ENCODE data around the gene THAP3. TPM values are rescaled to one million over a fixed set of nuclear protein-coding genes. Genes with fewer than 3 reads are reported as not detected.
A peak's percentile ranks its signal among the peaks of the same experiment; 100 is the strongest.
"Not testable (repeated sequence)": the region's sequence is repeated elsewhere in the genome, so short reads cannot be mapped to it uniquely, and the experiment has no call there.

THAP3 gene
- total RNA-seq, 2 donors from 2014 or later = 13.0 to 22.4 TPM

- 89 to 94% methylated on average over 18 to 29 of the region's 29 CpGs for WGBS, 2 experiments (ENCODE audit: insufficient coverage in 1 of 2, insufficient read length in 1 of 2)
- H3K27me3 Mint-ChIP-seq (ENCODE audit: insufficient read depth) = no peaks in the 10 kb centered on the region
- Histone ChIP-seq H3K27ac (ENCODE audit: low read depth, low read length) (no peak overlapping the region), H3K36me3 (ENCODE audit: control insufficient read depth, insufficient read depth, low read length) (peaks cover 61% of the 10 kb centered on the region), H3K4me1 (ENCODE audit: control insufficient read depth, insufficient read depth, low read length) (no peaks in the 10 kb centered on the region), H3K4me3 (ENCODE audit: low read length) (no peak overlapping the region), H3K9me3 (ENCODE audit: control insufficient read depth, low read length) (no peaks in the 10 kb centered on the region), H3K9ac (ENCODE audit: extremely low read depth, low read length, poor library complexity, severe bottlenecking) (no peak overlapping the region), H3K27me3 (ENCODE audit: control insufficient read depth, insufficient read depth, low read length, poor library complexity, severe bottlenecking) (no peaks in the 10 kb centered on the region)
- peaks cover 68% of the 10 kb centered on the region for H3K36me3 Mint-ChIP-seq (ENCODE audit: low read depth)
- H3K27ac Mint-ChIP-seq = peak overlapping the region; percentile 58
- H3K9me3 Mint-ChIP-seq = no peaks in the 10 kb centered on the region
- H3K4me1 Mint-ChIP-seq = no peaks in the 10 kb centered on the region
- no peak overlapping the region for H3K4me3 Mint-ChIP-seq
- TF ChIP-seq CTCF (conservative IDR thresholded peaks at IDR 0.05) = peak; percentile 70
- DNase-seq = peak; percentile 89
Observed at GRCh38 chr1:6634371-6635052, 9.8 kb downstream of the THAP3 start.

- WGBS, 2 experiments (ENCODE audit: insufficient coverage in 1 of 2, insufficient read length in 1 of 2) = 94 to 95% methylated on average over 10 to 20 of the region's 20 CpGs
- Histone ChIP-seq H3K9me3 (ENCODE audit: control insufficient read depth, low read length) (no peaks in the 10 kb centered on the region), H3K9ac (ENCODE audit: extremely low read depth, low read length, poor library complexity, severe bottlenecking) (no peak overlapping the region), H3K4me3 (ENCODE audit: low read length) (no peak overlapping the region), H3K36me3 (ENCODE audit: control insufficient read depth, insufficient read depth, low read length) (peaks cover 62% of the 10 kb centered on the region), H3K4me1 (ENCODE audit: control insufficient read depth, insufficient read depth, low read length) (no peaks in the 10 kb centered on the region), H3K27me3 (ENCODE audit: control insufficient read depth, insufficient read depth, low read length, poor library complexity, severe bottlenecking) (no peaks in the 10 kb centered on the region), H3K27ac (ENCODE audit: low read depth, low read length) (no peak overlapping the region)
- no peaks in the 10 kb centered on the region for H3K27me3 Mint-ChIP-seq (ENCODE audit: insufficient read depth)
- no peaks in the 10 kb centered on the region for H3K4me1 Mint-ChIP-seq
- H3K4me3 Mint-ChIP-seq = no peak overlapping the region
- H3K36me3 Mint-ChIP-seq (ENCODE audit: low read depth) = peaks cover 68% of the 10 kb centered on the region
- H3K9me3 Mint-ChIP-seq = no peaks in the 10 kb centered on the region
- no peak overlapping the region for H3K27ac Mint-ChIP-seq
- no peak for DNase-seq
- TF ChIP-seq CTCF (conservative IDR thresholded peaks at IDR 0.05) = no peak
Observed at GRCh38 chr1:6635161-6635909, 10.7 kb downstream of the THAP3 start.

GRCh38 chr1:6635910-6636760 is 11.5 kb downstream of the THAP3 start:
- no peak overlapping the region for H3K9ac ChIP-seq (ENCODE audit: extremely low read depth, low read length, poor library complexity, severe bottlenecking)
- 92 to 98% methylated on average over 14 to 16 of the region's 16 CpGs for WGBS, 2 experiments (ENCODE audit: insufficient coverage in 1 of 2, insufficient read length in 1 of 2)

GRCh38 chr1:6636778-6637177 is 12.1 kb downstream of the THAP3 start:
- 91 to 96% methylated on average over 5 to 6 of the region's 6 CpGs for WGBS, 2 experiments (ENCODE audit: insufficient coverage in 1 of 2, insufficient read length in 1 of 2)
- not testable (repeated sequence) for H3K4me3 ChIP-seq (ENCODE audit: low read length); H3K9ac ChIP-seq (ENCODE audit: extremely low read depth, low read length, poor library complexity, severe bottlenecking); H3K27ac ChIP-seq (ENCODE audit: low read depth, low read length); H3K9me3 ChIP-seq (ENCODE audit: control insufficient read depth, low read length); H3K4me1 ChIP-seq (ENCODE audit: control insufficient read depth, insufficient read depth, low read length); H3K9me3 Mint-ChIP-seq; H3K27me3 Mint-ChIP-seq (ENCODE audit: insufficient read depth); DNase-seq; H3K4me1 Mint-ChIP-seq; H3K27me3 ChIP-seq (ENCODE audit: control insufficient read depth, insufficient read depth, low read length, poor library complexity, severe bottlenecking); H3K4me3 Mint-ChIP-seq; H3K27ac Mint-ChIP-seq
- H3K36me3 ChIP-seq (ENCODE audit: control insufficient read depth, insufficient read depth, low read length) = peaks cover 70% of the 10 kb centered on the region
- H3K36me3 Mint-ChIP-seq (ENCODE audit: low read depth) = peaks cover 79% of the 10 kb centered on the region

More at GRCh38 chr1:6635910-6636760, 11.5 kb downstream of the THAP3 start:
- no peak overlapping the region for H3K4me3 Mint-ChIP-seq
- no peaks in the 10 kb centered on the region for H3K27me3 ChIP-seq (ENCODE audit: control insufficient read depth, insufficient read depth, low read length, poor library complexity, severe bottlenecking)
- no peaks in the 10 kb centered on the region for H3K4me1 Mint-ChIP-seq
- TF ChIP-seq CTCF (conservative IDR thresholded peaks at IDR 0.05) = peak; percentile 43
- no peaks in the 10 kb centered on the region for H3K9me3 ChIP-seq (ENCODE audit: control insufficient read depth, low read length)
- H3K27ac Mint-ChIP-seq = peak overlapping the region; percentile 39
- peaks cover 73% of the 10 kb centered on the region for H3K36me3 Mint-ChIP-seq (ENCODE audit: low read depth)
- no peak for DNase-seq
- H3K4me1 ChIP-seq (ENCODE audit: control insufficient read depth, insufficient read depth, low read length) = no peaks in the 10 kb centered on the region
- no peak overlapping the region for H3K4me3 ChIP-seq (ENCODE audit: low read length)
- H3K36me3 ChIP-seq (ENCODE audit: control insufficient read depth, insufficient read depth, low read length) = peaks cover 67% of the 10 kb centered on the region
- H3K27ac ChIP-seq (ENCODE audit: low read depth, low read length) = no peak overlapping the region
- no peaks in the 10 kb centered on the region for H3K9me3 Mint-ChIP-seq
- H3K27me3 Mint-ChIP-seq (ENCODE audit: insufficient read depth) = no peaks in the 10 kb centered on the region

Measured in endodermal cell (in vitro differentiated cells).